Stimulated activated CD4-positive, alpha-beta T cell treated with anti-CD3 and anti-CD28 coated beads, Interleukin-2, amount 100 ng/mL, for 24 hours (primary cell): ENCODE data around the gene FPGS.
"Not testable (repeated sequence)": the region's sequence is repeated elsewhere in the genome, so short reads cannot be mapped to it uniquely, and the experiment has no call there.

Experiments used
- DNase-seq, 2 donors: peaks; one replicate each; pipeline ENCODE4 v3.0.0-alpha.2; 2020

Gene FPGS

DNA sequence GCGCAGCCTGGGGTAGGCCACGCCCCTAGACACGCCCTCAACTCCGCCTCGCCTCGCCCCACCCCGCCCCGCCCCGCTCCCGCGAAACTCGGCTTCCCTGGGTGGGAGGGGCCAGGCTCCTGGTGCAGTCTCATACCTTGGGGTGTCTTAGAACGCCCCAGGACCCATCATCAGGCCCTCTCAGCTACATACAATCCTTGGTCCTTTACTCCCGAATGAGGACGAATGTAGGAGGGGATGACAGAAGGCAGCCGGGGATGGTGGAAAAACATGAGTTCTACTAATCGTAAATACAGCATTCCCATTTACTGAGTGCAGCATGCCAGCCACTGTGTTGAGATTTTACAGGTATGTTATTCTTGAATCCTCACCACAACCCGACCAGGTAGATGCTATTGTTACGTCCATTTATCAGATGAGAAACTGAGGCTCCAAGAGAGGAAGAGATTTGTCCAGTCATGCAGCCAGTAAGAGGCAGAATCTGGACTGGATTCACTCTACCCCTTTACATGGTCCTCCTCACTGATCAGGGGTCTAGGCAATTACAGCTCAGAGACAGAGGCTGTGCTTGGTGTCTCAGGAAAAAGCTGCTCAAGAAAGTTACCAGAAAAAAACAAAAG is 31.0 kb upstream of the FPGS start:
- no peak for DNase-seq

DNA sequence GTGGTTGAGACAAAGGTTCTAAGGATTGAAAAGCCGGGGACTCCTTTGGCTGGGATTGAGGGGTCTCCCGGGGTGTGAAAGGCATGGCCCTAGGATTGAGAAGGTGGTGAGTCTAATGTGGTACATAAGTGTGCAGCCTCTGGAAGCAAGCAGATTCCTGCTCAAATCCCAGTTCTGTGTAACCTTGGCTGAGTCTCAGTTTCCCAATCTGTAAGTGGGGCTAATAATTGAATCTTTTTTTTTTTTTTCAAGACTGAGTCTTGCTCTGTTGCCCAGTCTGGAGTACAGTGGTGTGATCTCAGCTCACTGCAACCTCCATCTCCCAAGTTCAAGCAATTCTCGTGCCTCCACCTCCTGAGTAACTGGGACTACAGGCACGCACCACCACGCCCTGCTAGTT is 30.1 kb upstream of the FPGS start:
- DNase-seq = no peak

DNA sequence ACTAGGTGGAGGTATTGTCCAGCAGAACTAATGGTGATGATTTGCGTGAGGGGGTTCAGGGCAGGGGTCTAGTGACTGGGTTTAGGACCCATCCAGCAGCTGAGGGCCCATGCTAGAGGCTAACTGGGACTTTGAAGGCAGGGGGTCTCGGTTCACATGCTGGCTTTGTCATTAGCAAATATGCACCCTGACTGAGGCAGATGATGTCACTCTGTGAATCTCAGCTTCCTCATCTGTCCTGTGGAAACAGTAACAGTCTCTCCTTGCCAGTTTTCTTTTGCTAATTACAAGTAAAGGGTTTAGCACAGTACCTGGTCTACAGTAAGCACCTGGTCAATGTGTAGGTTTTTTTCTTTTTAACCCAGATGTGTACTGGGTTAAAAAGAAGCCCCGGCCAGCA is 29.4 kb upstream of the FPGS start:
- DNase-seq = no peak

DNA sequence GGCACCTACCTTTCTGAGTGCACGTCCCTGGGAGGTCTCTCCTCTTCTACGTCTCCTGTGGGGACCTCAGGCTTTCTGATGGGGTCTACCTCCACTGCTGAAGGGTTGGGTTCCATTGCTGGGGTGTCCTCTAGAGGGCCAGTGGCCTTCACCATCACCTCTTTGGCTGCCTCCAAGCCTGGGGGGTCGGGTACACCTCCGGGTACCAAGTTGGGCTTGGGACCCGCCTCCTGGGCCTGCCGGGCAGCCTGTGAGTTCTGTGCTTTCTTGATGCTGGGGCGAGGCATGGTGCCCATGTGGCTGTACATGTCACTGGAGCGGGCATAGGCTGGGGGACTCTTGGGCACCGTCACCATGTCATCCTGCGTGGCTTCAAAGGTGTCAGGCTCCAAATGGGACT is 28.7 kb upstream of the FPGS start:
- no peak for DNase-seq

DNA sequence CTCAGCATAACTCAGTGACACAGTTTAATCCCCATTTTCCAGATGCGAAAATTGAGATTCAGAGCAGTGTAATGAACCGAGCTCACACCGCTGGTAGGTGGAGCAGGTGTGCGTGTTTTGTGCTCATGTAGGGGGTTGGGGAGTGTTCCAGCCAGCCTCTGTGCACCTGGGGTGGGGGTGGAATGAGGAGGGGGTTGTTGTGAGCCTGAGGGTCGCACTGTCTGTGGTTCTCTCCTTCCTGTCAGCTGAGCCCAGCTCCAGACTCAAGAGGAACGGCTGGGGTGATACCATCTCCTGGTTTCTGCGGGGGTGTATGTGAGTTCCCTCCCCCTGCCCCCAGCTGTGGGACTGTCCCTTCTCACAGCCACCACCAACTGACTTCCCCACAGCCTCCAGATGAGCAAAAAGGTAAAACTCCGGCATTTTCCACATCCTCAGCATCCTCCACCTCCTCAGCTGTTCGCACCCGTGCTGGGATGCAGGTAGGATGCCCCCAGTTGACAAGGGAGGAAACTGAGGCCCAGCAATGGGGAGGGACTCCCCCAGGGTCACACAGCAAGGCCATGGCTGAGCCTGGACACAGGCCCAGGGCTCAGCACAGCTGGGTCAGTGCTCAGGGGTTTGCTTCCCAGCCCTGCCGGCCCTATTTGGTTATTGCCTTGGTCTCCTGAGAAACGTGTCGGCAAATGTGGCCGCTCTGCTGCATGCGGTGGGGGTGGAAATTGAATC is 26.3 kb upstream of the FPGS start:
- DNase-seq = peak; percentile 73 to 78

DNA sequence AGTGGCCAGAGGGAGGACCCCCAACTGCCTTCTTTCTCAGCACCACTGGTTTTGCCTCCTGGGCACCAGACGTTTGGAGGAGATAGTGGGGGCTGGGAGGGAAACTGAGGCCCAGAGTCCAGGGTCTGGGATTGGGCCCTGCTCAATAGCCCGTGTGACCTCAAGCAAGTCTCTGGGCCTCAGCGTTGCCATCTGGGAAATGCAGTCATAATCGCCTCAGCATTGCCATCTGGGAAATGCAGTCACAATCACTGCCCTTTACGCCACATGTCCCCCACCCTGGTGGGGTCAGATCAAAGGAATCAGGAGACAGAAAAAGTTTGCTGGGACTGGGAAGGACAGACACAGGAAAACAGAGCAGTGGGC is 25.8 kb upstream of the FPGS start:
- DNase-seq = no peak

DNA sequence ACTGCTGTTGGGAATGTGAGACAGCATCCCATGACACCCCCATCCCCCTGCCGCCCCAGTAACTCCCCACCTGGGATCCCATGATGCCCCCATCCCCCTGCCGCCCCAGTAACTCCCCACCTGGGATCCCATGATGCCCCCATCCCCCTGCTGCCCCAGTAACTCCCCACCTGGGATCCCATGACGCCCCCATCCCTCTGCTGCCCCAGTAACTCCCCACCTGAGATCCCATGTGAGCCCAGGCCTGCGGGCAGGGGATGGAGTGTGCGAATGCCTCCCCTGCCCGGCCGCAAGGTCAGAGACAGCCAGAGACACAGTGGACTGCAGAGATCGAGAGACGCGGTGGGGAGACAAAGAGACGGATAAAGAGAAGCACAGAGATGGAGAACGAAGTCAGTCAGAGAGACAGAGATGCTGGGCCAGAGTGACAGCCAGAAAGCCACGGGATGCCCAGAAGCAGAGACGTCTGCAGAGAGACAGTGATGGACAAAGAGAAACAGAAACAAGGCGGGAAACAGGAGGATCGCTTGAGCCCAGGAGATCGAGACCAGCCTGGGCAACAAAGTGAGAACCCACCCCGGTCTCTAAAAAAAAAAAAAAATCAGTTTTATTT is 25.2 kb upstream of the FPGS start:
- no peak for DNase-seq

DNA sequence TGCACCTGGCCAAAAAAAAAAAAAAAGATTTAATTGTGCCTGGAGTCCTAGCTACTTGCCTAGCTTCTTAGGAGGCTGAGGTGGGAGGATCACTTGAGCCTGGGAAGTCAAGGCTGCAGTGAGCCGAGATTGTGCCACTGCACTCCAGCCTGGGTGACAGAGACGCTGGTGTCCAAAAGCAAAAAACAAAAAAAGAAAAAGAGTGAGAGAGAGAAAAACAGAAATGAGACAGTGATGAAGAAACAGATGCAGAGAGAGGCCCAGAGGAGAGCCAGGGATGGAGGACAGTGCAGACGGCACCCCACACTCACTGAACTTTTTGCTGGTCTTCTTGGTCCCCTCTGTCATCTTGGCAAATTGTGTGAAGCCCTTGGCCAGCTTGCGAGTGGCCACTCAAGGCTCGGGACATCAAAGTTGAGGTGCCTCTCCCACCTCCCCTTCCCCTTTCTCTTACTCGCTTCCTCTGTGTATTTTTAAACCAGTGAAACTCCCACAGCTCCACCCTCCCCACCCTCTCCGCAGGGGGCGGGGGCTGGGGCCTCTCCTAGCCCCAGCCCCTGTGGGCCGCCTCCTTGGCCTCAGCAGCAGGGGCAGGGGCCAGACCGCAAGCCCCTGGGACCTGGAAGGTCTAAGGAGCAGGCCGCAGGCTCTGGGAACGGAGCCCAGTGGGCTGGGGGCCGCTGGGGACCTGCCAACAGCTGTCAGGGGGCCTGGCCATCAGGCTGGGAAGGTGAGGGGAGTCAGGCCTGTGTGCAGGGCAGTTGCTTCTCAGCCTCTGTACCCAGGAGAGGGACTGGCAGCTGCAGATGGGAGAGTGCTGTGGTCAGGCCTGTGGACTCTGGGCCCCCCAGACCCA is 24.2 kb upstream of the FPGS start, which contains the start of gene SH2D3C:
Gene SH2D3C (minus strand): TSS at position 387 of the 856 bp plus-strand sequence. CDS start 39 bp downstream, at position 348.
- peak; percentile 58 to 59 for DNase-seq

DNA sequence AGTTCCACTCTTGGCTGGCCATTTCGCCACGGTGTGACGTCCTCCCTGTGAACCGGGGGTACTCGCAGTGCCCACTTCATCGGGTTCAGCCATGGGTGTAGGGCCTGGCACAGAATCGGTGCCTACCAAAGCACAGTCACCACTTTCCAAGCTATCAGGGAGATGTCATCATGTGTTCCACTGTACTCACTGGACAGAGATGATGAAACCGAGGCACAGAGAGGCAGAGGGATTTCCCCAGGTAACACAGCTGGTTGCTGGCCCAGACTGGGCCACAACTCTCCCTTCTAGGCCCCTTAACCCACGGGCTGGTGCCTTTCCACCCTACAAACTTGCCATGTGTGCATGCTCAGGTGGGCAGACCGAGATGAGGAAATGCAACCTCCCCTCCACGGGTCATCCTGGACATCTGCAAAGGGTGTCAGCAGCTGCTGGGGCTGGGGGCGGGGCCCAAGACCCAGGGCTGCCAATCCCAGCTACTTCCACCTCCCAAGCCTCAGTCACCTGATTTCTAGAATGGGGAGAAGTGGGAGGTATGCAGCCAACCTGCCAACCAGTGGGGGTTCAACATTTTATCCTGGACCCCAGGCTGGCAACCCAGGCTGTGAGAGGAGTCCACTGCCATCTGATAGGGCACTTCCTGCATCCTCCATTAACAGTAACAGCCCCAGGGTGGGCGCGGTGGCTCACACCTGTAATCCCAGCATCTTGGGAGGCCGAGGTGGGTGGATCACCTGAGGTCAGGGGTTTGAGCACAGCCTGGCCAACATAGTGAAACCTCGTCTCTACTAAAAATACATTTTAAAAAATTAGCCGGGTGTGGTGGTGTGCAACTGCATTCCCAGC is 23.3 kb upstream of the FPGS start:
- peak; percentile 60 to 67 for DNase-seq

DNA sequence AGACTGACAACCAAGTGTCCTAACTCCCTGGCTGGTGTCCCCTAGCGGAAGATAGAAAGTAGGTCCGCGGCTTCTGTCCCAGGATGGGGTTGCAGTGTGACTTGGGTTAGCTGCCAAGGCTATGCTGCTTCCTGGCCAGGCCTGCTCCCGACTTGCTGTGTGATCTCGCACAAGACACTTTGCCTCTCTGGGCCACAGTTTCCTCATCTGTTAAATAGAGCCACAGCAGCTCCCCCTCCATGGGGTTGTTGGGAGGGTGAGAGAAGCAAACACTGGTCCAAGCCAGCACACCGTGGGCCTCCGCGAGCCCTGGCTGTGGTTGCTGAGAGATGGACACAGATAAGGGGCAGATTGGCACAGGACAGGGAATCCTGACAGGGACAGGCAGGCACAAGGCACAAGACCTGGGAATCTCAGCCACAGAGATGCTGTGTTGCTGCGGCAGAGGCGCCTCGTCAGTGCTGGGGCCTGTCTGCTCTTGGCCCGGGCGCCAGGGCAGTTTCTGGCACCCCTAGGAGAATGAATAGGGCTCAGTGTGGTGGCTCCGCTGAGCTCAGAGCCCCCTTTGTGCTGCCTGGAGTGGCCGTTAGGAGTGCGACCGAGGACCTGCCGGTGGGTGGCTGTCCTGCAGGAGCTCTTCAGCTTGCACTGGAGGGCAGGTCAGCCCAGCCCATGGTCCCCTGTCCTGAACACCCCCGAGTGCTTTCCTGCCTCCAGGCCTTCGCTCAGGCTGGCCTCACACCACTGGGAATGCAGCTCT is 22.4 kb upstream of the FPGS start:
- no peak for DNase-seq

DNA sequence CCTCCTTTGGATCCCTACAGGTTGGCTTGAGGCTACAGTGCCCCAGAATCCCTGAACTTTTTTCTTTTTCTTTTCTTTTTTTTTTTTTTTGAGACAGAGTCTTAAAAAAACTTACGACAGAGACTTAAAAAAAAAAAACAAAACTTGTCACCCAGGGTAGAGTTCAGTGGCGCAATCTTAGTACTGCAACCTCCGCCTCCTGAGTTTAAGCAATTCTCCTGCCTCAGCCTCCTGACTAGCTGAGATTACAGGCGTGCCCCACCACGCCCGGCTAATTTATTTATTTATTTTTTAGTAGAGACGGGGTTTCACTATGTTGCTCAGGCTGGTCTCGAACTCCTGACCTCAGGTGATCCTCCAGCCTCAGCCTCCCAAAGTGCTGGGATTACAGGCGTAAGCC is 21.8 kb upstream of the FPGS start:
- DNase-seq = not testable (repeated sequence)

DNA sequence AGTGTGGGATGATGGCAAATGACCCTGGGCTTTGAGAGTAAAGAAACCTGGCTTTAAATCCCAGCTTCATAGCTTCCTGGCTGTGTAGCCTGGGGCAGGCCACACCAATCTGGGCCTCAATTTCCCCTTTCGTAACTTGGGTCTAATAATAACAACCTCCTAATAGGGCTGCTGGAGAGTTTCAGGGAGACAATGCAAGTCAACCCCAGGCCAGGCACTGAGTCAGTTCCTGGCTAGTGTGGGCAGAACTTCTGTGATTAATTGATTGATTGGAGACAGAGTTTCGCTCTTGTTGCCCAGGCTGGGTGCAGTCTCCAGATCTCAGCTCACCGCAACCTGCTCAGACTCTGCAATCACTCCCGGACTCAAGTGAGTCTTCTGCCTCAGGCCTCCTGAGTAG is 20.9 kb upstream of the FPGS start:
- no peak for DNase-seq

DNA sequence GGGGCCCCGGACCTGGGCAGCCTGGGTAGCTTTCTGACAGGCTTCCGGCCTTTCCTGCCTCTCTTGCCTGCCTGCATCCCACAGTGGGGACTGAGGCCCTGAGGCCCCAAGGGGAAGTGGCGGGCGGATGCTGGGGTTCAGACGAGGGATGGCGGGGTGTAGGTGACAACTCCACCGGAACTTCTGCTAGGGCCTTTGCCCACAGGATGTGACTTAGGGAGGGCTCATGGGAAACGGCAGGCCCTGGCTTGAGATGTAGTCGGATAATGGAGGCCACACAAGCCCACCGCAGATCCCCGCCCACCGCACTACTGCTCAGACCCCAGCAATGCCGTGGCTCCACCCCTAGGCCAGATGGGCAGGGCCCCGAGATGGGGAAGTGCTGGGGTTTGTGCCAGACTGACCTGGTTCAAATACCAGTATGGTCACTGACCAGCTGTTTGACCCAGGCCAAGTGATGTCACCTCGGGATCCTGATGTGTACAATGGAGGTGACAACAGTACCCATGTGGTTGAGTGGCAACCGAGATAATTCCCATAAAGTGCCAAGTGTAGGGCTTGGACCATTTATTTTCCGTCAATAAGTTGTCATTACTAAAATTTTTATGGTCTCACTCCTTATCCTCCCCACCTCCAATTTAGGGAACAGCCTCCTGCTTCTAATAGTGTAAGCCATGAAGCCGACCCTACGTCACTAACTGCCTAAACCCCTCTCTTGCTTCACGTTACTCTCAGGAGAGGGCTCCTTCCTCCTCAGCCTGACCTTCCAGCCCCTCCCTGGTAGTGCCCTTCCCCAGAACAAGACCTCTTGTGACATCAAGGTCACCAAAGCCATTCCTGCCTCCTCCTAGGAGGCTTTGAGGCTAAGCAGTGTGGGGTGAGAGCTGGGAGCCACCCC is 19.3 kb upstream of the FPGS start:
- peak; percentile 64 to 73 for DNase-seq

DNA sequence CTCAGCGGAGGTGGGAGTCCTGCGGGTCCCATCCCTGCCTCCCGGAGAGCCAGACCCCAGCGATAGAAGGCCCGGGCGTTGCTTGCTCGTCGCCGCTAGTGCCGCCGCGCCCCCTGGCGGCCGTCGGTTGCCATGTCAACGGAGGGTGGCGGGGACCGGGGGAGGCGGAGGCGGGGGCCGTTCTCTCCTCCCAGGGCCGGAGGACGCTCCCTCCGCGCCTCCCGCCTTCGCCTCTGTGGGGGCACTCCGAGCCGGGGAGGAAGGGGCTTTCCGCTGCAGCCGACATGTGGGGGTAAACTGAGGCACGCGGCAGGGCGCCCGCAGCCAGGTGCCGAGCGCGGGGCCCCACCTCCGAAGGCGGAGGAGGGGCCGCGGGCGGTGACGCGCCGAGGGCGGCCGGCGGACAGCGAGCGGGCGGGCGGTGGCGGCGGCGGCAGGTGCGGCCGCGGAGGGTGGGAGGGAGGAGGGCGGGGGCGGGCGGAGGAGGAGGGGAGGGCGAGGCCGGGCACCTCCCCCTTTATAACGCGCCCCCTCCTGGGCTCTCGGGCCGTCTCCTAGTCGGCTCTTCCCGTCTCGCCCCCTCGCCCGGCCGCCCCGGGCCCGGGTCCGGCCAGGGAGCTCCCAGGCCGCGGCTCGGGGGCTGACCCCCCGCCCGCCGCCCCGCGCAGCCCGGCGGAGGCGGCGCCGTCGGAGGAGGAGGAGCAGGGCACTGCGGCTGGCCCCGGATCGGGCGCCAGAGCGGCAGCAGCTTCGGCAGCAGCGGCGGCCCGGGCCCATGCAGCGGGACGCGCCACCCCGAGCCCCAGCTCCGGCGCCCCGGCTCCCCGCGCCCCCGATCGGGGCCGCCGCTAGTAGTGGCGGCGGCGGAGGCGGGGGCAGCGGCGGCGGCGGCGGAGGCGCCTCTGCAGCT is 17.4 kb upstream of the FPGS start:
- DNase-seq = peak; percentile 88 to 89

DNA sequence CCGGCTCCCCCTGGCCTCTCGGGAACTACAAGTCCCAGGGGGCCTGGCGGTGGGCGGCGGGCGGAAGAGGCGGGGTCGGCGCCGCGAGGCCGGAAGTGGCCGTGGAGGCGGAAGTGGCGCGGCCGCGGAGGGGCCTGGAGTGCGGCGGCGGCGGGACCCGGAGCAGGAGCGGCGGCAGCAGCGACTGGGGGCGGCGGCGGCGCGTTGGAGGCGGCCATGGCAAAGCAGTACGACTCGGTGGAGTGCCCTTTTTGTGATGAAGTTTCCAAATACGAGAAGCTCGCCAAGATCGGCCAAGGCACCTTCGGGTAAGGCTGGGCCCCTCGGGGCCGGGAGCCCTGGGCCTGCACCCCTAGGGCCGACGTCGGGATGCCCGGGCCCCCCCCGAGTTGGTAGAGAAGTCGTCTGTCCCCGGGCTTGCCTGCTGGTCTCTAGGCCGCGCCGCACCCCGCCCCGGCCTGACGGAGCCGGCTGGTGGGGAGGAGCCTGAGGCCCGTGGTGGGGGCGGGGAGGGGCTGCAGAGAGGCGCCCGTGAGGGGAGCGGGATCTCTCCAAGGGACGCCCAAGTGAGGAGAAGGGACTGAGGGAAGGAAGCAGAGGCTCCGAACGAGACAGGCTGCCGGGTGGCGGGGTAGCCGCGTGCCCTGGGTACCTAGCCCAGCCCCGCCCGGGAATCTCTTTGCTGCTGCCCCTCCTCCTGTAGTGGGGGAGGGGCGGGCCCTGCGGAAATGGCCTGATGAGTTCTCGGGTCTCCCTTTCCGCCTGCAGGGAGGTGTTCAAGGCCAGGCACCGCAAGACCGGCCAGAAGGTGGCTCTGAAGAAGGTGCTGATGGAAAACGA is 16.5 kb upstream of the FPGS start, which contains the start of gene CDK9:
Gene CDK9 (plus strand): TSS at position 102 of the 840 bp plus-strand sequence. CDS start 115 bp downstream, at position 217.
- DNase-seq = peak; percentile 93

DNA sequence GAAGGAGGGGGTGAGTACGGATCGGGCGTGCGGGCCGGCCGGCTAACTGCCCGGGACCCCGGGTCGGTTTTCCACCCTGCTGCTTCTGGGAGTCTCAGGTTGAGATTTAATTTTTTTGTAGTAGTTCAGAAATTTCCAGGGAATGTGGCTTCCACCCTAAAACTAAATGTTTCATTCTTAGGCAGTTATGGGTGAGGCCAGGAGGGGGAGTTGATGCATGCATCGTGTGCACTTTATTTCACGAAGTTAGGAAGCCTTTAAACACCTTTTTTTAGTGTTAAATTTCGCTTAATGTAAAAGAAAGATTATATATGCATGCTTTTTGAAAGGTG is 15.9 kb upstream of the FPGS start:
- DNase-seq = no peak

DNA sequence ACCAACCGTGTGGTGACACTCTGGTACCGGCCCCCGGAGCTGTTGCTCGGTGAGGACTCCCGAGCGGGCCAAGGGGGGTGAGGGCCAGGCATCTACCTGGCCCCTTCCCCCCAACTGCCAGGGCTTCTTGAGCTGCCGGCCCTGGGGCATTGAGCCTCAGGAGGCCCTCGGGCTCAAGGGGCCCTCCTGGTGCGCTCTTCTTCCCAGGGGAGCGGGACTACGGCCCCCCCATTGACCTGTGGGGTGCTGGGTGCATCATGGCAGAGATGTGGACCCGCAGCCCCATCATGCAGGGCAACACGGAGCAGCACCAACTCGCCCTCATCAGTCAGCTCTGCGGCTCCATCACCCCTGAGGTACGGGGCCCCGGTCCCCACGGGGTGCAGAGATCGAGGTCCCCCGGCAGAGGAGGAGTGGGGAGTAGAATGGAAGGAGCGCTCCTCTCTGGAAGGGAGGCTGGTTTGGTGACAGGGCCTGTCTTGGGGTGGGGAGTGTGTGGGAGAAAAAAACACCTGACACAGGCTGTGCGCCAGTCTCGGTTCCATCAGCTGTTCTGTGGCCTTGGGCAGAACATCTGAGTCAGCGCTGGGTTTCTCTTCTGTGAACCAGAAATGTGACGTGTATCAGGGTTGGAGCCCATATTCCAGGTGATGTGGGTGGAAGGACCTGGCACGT is 14.2 kb upstream of the FPGS start:
- DNase-seq = peak; percentile 76 to 81

DNA sequence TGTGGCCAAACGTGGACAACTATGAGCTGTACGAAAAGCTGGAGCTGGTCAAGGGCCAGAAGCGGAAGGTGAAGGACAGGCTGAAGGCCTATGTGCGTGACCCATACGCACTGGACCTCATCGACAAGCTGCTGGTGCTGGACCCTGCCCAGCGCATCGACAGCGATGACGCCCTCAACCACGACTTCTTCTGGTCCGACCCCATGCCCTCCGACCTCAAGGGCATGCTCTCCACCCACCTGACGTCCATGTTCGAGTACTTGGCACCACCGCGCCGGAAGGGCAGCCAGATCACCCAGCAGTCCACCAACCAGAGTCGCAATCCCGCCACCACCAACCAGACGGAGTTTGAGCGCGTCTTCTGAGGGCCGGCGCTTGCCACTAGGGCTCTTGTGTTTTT is 13.5 kb upstream of the FPGS start:
- DNase-seq = no peak
